GM23338 (cell line): ENCODE measurements around the gene PKNOX2. TPM values are rescaled to one million over a fixed set of nuclear protein-coding genes. Genes with fewer than 3 reads are reported as not detected.

Source experiments
- ATAC-seq: fragments of 200-7000 bp; cut with Tn5 transposase; 3 replicates; pipeline ENCODE4 v1.9.1; 2020
- DNase-seq: peaks from one replicate; pipeline ENCODE4 v3.0.0-alpha.2; 2015; ENCODE audit warnings: low spot score
- H2AFZ ChIP-seq: fragments of 200-600 bp; sonication (generic); 2 replicates; pipeline ENCODE4 v1.8.0; 2016; ENCODE audit warnings: antibody characterized with exemption, mild to moderate bottlenecking, moderate library complexity
- H3F3A ChIP-seq: fragments of 200-600 bp; sonication (generic); replicated peaks from 2 replicates; pipeline ENCODE4 v1.8.0; 2017; ENCODE audit warnings: antibody characterized with exemption, mixed run types, low read depth
- H3K27ac ChIP-seq: fragments of 200-600 bp; sonication (generic); 2 replicates; pipeline ENCODE4 v1.6.1; 2016; ENCODE audit warnings: low read depth
- H3K27me3 ChIP-seq: fragments of 200-600 bp; sonication (generic); 2 replicates; pipeline ENCODE4 v1.8.0; 2016; ENCODE audit warnings: mild to moderate bottlenecking, mixed run types, moderate library complexity; ENCODE audit not compliant: insufficient read depth
- H3K36me3 ChIP-seq: fragments of 200-600 bp; sonication (generic); 2 replicates; pipeline ENCODE4 v1.8.0; 2016; ENCODE audit warnings: mild to moderate bottlenecking; ENCODE audit not compliant: insufficient read depth
- H3K4me1 ChIP-seq: fragments of 200-600 bp; sonication (generic); 2 replicates; pipeline ENCODE4 v1.8.0; 2016; ENCODE audit warnings: mild to moderate bottlenecking, moderate library complexity; ENCODE audit not compliant: insufficient read depth
- H3K4me2 ChIP-seq: fragments of 200-600 bp; sonication (generic); 2 replicates; pipeline ENCODE4 v1.7.1; 2017; ENCODE audit warnings: mixed run types
- H3K4me3 ChIP-seq: fragments of 200-600 bp; sonication (generic); 2 replicates; pipeline ENCODE4 v1.6.1; 2016; ENCODE audit warnings: mixed run types
- H3K79me2 ChIP-seq: fragments of 200-600 bp; sonication (generic); replicated peaks from 2 replicates; pipeline ENCODE4 v1.8.0; 2017; ENCODE audit warnings: mild to moderate bottlenecking; ENCODE audit not compliant: insufficient read depth
- H3K9me2 ChIP-seq: fragments of 200-600 bp; sonication (generic); 2 replicates; pipeline ENCODE4 v1.8.0; 2017; ENCODE audit not compliant: insufficient read depth
- H4K20me1 ChIP-seq: fragments of 200-600 bp; sonication (generic); replicated peaks from 2 replicates; pipeline ENCODE4 v1.8.0; 2017; ENCODE audit warnings: mild to moderate bottlenecking; ENCODE audit not compliant: insufficient read depth
- H3K27ac Mint-ChIP-seq: 2 replicates; pipeline ENCODE4 v1.8.0; 2020; ENCODE audit warnings: inconsistent platforms, mild to moderate bottlenecking, moderate library complexity, mixed read lengths
- H3K27me3 Mint-ChIP-seq: 3 replicates; pipeline ENCODE4 v1.8.0; 2022; ENCODE audit warnings: low read depth, mild to moderate bottlenecking, moderate library complexity, mixed read lengths, inconsistent platforms; ENCODE audit not compliant: insufficient read depth, poor library complexity
- H3K36me3 Mint-ChIP-seq: 3 replicates; pipeline ENCODE4 v1.8.0; 2021; ENCODE audit warnings: low read depth, mild to moderate bottlenecking, inconsistent platforms, moderate library complexity, mixed read lengths
- H3K4me1 Mint-ChIP-seq: 3 replicates; pipeline ENCODE4 v1.8.0; 2020; ENCODE audit warnings: mild to moderate bottlenecking, inconsistent platforms, mixed read lengths
- H3K4me3 Mint-ChIP-seq: 3 replicates; pipeline ENCODE4 v1.8.0; 2021; ENCODE audit warnings: moderate library complexity, mild to moderate bottlenecking, inconsistent platforms, mixed read lengths
- H3K9me3 Mint-ChIP-seq: 3 replicates; pipeline ENCODE4 v1.8.0; 2020; ENCODE audit warnings: moderate library complexity, mild to moderate bottlenecking, inconsistent platforms, mixed read lengths
- CREB1 ChIP-seq: fragments of 250-450 bp; sonication (Bioruptor Pico); IDR thresholded peaks from 2 replicates; pipeline ENCODE4 v1.5.0; 2020; ENCODE audit warnings: low read depth, mild to moderate bottlenecking, moderate library complexity
- ETS1 ChIP-seq: IDR thresholded peaks from 2 replicates; pipeline ENCODE4 v1.6.1; 2016; ENCODE audit warnings: antibody characterized with exemption
- EZH2 ChIP-seq: fragments of 200-600 bp; sonication (generic); IDR thresholded peaks from one replicate; pipeline ENCODE4 v1.8.0; 2017; ENCODE audit warnings: antibody characterized with exemption, mild to moderate bottlenecking, low read depth; ENCODE audit not compliant: unreplicated experiment
- EZH2phosphoT487 ChIP-seq: fragments of 200-600 bp; sonication (generic); IDR thresholded peaks from one replicate; pipeline ENCODE4 v1.8.1; 2018; ENCODE audit warnings: antibody characterized with exemption; ENCODE audit not compliant: unreplicated experiment
- JUNB ChIP-seq: IDR thresholded peaks from one replicate; pipeline ENCODE4 v1.6.1; 2016; ENCODE audit warnings: antibody characterized with exemption; ENCODE audit not compliant: unreplicated experiment
- NANOG ChIP-seq: IDR thresholded peaks from 2 replicates; pipeline ENCODE4 v1.6.1; 2016; ENCODE audit warnings: antibody characterized with exemption, borderline replicate concordance
- POLR2AphosphoS5 ChIP-seq: IDR thresholded peaks from 2 replicates; pipeline ENCODE4 v1.6.1; 2016; ENCODE audit warnings: antibody characterized with exemption, low read depth
- STAT1 ChIP-seq: IDR thresholded peaks from one replicate; pipeline ENCODE4 v1.6.1; 2016; ENCODE audit warnings: antibody characterized with exemption; ENCODE audit not compliant: unreplicated experiment
- ZNF114 ChIP-seq: fragments of 250-450 bp; sonication (Bioruptor Pico); IDR thresholded peaks from 2 replicates; pipeline ENCODE4 v1.5.0; 2020; ENCODE audit warnings: mild to moderate bottlenecking, moderate library complexity
- ZNF331 ChIP-seq: fragments of 250-450 bp; sonication (Bioruptor Pico); IDR thresholded peaks from 2 replicates; pipeline ENCODE4 v1.5.0; 2020; ENCODE audit warnings: low read depth, mild to moderate bottlenecking, moderate library complexity
- polyA plus RNA-seq: library from polyadenylated mRNA; unstranded; fragments of >200 nt; fragmentation: Nextera tagmentation; extraction: Ambion mirVana; gene quantifications from 2 replicates; pipeline ENCODE4 v1.2.1, GENCODE V29; 2016
- total RNA-seq: library from RNA; depleted of rRNA; stranded (reverse); fragments of >200 nt; shearing (Covaris generic); gene quantifications from 2 replicates; pipeline ENCODE4 v1.2.3, GENCODE V29; 2014
- TF ChIP-seq, protein P1 (sequence below): IDR thresholded peaks from one replicate; pipeline ENCODE4 v1.6.1; 2018; ENCODE audit warnings: antibody characterized with exemption; ENCODE audit not compliant: unreplicated experiment
- TF ChIP-seq, protein P2 (sequence below), 2 experiments: fragments of 200-600 bp in 1 of 2; sonication (generic) in 1 of 2; conservative IDR thresholded peaks; 2 replicates each; pipeline versions ENCODE4 v1.5.1 to v1.6.1; 2016 to 2017; ENCODE audit warnings: antibody characterized with exemption in 2 of 2, low read depth in 2 of 2, mild to moderate bottlenecking in 2 of 2, moderate library complexity in 1 of 2
- TF ChIP-seq, protein P3 (sequence below): fragments of 250-450 bp; sonication (Bioruptor Pico); IDR thresholded peaks from 2 replicates; pipeline ENCODE4 v1.5.0; 2020; ENCODE audit warnings: mild to moderate bottlenecking, moderate library complexity

PKNOX2 gene
- total and polyA plus RNA-seq, 2 experiments from 2014 or later, result 0.42 to 0.83 TPM

DNA sequence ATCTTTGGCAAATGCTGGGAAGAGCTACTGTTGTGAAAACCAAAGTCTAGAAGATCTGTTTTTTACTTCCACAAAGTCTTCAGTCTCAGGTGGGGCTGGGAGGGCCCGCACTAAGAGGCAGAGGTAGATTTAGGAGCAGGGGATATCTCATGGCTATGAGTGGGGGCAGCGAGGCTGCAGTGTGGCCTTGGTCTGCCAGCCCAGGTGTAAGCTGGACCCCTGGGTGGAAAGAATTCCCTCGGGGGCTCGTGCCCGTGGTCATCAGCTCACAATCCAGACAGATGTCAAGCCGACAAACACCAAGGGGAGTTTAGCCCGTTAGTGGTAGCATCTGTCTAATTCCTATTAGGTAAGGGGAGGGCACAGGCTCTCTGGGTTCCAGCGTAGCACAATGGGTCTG, 9.0 kb downstream of the PKNOX2 start:
- Histone ChIP-seq H3K79me2 (no peaks in the 10 kb centered on the region), H3K4me3 (no peak overlapping the region), H3K4me1 (peaks cover 31% of the 10 kb centered on the region), H3K27ac (no peak overlapping the region), H3K4me2 (no peak overlapping the region), H3F3A (peaks cover 11% of the 10 kb centered on the region; the same call in 1 of the 2 replicates), H4K20me1 (no peaks in the 10 kb centered on the region), H3K27me3 (peaks cover 32% of the 10 kb centered on the region), H3K9me2 (no peaks in the 10 kb centered on the region; the same call in 1 of the 2 replicates), H2AFZ (no peak overlapping the region), H3K36me3 (no peaks in the 10 kb centered on the region)
- H3K4me1 Mint-ChIP-seq, result peaks cover 56% of the 10 kb centered on the region
- H3K36me3 Mint-ChIP-seq, result no peaks in the 10 kb centered on the region
- H3K27me3 Mint-ChIP-seq, result peaks cover 42% of the 10 kb centered on the region
- TF ChIP-seq ETS1 (no peak), NANOG (no peak), EZH2phosphoT487 (no peak), ZNF331 (CRISPR knock-in tag) (no peak), JUNB (no peak), EZH2 (no peak), ZNF114 (CRISPR knock-in tag) (no peak), STAT1 (no peak), POLR2AphosphoS5 (no peak), CREB1 (CRISPR knock-in tag) (no peak)
- TF ChIP-seq, protein P1, sequence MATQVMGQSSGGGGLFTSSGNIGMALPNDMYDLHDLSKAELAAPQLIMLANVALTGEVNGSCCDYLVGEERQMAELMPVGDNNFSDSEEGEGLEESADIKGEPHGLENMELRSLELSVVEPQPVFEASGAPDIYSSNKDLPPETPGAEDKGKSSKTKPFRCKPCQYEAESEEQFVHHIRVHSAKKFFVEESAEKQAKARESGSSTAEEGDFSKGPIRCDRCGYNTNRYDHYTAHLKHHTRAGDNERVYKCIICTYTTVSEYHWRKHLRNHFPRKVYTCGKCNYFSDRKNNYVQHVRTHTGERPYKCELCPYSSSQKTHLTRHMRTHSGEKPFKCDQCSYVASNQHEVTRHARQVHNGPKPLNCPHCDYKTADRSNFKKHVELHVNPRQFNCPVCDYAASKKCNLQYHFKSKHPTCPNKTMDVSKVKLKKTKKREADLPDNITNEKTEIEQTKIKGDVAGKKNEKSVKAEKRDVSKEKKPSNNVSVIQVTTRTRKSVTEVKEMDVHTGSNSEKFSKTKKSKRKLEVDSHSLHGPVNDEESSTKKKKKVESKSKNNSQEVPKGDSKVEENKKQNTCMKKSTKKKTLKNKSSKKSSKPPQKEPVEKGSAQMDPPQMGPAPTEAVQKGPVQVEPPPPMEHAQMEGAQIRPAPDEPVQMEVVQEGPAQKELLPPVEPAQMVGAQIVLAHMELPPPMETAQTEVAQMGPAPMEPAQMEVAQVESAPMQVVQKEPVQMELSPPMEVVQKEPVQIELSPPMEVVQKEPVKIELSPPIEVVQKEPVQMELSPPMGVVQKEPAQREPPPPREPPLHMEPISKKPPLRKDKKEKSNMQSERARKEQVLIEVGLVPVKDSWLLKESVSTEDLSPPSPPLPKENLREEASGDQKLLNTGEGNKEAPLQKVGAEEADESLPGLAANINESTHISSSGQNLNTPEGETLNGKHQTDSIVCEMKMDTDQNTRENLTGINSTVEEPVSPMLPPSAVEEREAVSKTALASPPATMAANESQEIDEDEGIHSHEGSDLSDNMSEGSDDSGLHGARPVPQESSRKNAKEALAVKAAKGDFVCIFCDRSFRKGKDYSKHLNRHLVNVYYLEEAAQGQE, result no peak
- TF ChIP-seq, protein P2, sequence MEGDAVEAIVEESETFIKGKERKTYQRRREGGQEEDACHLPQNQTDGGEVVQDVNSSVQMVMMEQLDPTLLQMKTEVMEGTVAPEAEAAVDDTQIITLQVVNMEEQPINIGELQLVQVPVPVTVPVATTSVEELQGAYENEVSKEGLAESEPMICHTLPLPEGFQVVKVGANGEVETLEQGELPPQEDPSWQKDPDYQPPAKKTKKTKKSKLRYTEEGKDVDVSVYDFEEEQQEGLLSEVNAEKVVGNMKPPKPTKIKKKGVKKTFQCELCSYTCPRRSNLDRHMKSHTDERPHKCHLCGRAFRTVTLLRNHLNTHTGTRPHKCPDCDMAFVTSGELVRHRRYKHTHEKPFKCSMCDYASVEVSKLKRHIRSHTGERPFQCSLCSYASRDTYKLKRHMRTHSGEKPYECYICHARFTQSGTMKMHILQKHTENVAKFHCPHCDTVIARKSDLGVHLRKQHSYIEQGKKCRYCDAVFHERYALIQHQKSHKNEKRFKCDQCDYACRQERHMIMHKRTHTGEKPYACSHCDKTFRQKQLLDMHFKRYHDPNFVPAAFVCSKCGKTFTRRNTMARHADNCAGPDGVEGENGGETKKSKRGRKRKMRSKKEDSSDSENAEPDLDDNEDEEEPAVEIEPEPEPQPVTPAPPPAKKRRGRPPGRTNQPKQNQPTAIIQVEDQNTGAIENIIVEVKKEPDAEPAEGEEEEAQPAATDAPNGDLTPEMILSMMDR (conservative IDR thresholded peaks at IDR 0.05; ENCODE audit: low read depth in 2 of 2), result no peak
- TF ChIP-seq, protein P3, sequence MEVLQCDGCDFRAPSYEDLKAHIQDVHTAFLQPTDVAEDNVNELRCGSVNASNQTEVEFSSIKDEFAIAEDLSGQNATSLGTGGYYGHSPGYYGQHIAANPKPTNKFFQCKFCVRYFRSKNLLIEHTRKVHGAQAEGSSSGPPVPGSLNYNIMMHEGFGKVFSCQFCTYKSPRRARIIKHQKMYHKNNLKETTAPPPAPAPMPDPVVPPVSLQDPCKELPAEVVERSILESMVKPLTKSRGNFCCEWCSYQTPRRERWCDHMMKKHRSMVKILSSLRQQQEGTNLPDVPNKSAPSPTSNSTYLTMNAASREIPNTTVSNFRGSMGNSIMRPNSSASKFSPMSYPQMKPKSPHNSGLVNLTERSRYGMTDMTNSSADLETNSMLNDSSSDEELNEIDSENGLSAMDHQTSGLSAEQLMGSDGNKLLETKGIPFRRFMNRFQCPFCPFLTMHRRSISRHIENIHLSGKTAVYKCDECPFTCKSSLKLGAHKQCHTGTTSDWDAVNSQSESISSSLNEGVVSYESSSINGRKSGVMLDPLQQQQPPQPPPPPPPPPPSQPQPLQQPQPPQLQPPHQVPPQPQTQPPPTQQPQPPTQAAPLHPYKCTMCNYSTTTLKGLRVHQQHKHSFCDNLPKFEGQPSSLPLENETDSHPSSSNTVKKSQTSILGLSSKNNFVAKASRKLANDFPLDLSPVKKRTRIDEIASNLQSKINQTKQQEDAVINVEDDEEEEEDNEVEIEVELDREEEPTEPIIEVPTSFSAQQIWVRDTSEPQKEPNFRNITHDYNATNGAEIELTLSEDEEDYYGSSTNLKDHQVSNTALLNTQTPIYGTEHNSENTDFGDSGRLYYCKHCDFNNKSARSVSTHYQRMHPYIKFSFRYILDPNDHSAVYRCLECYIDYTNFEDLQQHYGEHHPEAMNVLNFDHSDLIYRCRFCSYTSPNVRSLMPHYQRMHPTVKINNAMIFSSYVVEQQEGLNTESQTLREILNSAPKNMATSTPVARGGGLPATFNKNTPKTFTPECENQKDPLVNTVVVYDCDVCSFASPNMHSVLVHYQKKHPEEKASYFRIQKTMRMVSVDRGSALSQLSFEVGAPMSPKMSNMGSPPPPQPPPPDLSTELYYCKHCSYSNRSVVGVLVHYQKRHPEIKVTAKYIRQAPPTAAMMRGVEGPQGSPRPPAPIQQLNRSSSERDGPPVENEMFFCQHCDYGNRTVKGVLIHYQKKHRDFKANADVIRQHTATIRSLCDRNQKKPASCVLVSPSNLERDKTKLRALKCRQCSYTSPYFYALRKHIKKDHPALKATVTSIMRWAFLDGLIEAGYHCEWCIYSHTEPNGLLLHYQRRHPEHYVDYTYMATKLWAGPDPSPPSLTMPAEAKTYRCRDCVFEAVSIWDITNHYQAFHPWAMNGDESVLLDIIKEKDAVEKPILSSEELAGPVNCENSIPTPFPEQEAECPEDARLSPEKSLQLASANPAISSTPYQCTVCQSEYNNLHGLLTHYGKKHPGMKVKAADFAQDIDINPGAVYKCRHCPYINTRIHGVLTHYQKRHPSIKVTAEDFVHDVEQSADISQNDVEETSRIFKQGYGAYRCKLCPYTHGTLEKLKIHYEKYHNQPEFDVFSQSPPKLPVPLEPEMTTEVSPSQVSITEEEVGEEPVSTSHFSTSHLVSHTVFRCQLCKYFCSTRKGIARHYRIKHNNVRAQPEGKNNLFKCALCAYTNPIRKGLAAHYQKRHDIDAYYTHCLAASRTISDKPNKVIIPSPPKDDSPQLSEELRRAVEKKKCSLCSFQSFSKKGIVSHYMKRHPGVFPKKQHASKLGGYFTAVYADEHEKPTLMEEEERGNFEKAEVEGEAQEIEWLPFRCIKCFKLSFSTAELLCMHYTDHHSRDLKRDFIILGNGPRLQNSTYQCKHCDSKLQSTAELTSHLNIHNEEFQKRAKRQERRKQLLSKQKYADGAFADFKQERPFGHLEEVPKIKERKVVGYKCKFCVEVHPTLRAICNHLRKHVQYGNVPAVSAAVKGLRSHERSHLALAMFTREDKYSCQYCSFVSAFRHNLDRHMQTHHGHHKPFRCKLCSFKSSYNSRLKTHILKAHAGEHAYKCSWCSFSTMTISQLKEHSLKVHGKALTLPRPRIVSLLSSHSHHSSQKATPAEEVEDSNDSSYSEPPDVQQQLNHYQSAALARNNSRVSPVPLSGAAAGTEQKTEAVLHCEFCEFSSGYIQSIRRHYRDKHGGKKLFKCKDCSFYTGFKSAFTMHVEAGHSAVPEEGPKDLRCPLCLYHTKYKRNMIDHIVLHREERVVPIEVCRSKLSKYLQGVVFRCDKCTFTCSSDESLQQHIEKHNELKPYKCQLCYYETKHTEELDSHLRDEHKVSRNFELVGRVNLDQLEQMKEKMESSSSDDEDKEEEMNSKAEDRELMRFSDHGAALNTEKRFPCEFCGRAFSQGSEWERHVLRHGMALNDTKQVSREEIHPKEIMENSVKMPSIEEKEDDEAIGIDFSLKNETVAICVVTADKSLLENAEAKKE, result no peak
- H3K9me3 Mint-ChIP-seq, result no peaks in the 10 kb centered on the region
- DNase-seq, result no peak
- ATAC-seq, result no peak
- H3K27ac Mint-ChIP-seq, result no peak overlapping the region
- H3K4me3 Mint-ChIP-seq, result no peak overlapping the region
